K562 (cell line): ENCODE data around the gene ST14. TPM values are rescaled to one million over a fixed set of nuclear protein-coding genes. Genes with fewer than 3 reads are reported as not detected.

Experiments
- ATAC-seq: fragments of 200-7000 bp; cut with Tn5 transposase; 3 replicates; pipeline ENCODE4 v1.9.1; 2020; ENCODE audit warnings: moderate library complexity
- BruUV-seq: library from RNA; stranded (reverse); fragments of 400-500 nt; replicated peaks from 2 replicates; lab custom pipeline; 2021; lab: Mats Ljungman, UMichigan
- CTCF ChIA-PET: fragments of 300-600 bp; formaldehyde crosslinking; extraction: SDS; loops from one replicate; lab custom pipeline; 2021; ENCODE audit warnings: low intra/inter-chr PET ratio; lab: Yijun Ruan, JAX
- POLR2A ChIA-PET: fragments of 300-600, 350-650 bp; sonication (Branson Sonifier 250); formaldehyde crosslinking; extraction: SDS; loops from one replicate; lab custom pipeline; 2021; ENCODE audit warnings: antibody characterized with exemption, inconsistent platforms; lab: Yijun Ruan, JAX
- DNase-seq, 4 experiments: peaks; one replicate each; pipeline versions ENCODE4 v3.0.0 to v3.0.0-alpha.2; 2011 to 2018; ENCODE audit warnings: low spot score in 3 of 4, mixed read lengths in 3 of 4; ENCODE audit errors: extremely low read depth in 1 of 4
- FAIRE-seq: peaks from 2 replicates; lab custom pipeline; 2011; peaks lifted over from hg19 to GRCh38; lab: Jason Lieb, UNC
- H2AFZ ChIP-seq: 2 replicates; pipeline ENCODE4 v1.6.0; 2011; ENCODE audit warnings: low read depth, low read length, control low read depth, inconsistent platforms
- H3K27ac ChIP-seq: fragments of 200-600 bp; 3 replicates; pipeline ENCODE4 v1.8.0; 2011; ENCODE audit warnings: low read depth, mild to moderate bottlenecking, control low read depth, inconsistent platforms, low read length, moderate library complexity, mixed read lengths; ENCODE audit errors: extremely low read depth
- H3K27me3 ChIP-seq, 2 experiments: fragments of 300-600 bp in 1 of 2; 2 replicates in 1 of 2; 3 replicates in 1 of 2; pipeline versions ENCODE4 v1.6.0 to v1.8.0; 2011; ENCODE audit warnings: inconsistent platforms in 2 of 2, low read length in 2 of 2, mild to moderate bottlenecking in 1 of 2, mixed read lengths in 1 of 2, moderate library complexity in 1 of 2; ENCODE audit not compliant: control insufficient read depth in 2 of 2, insufficient read depth in 2 of 2
- H3K36me3 ChIP-seq: fragments of 300-600 bp; 3 replicates; pipeline ENCODE4 v1.8.0; 2011; ENCODE audit warnings: mild to moderate bottlenecking, low read length, inconsistent platforms; ENCODE audit not compliant: control insufficient read depth, insufficient read depth
- H3K4me1 ChIP-seq, 2 experiments: fragments of 200-600 bp in 1 of 2; replicated peaks in 1 of 2; 2 replicates in 1 of 2; 3 replicates in 1 of 2; pipeline versions ENCODE4 v1.5.1 to v1.8.0; 2011; ENCODE audit warnings: inconsistent platforms in 2 of 2, low read length in 2 of 2, mild to moderate bottlenecking in 1 of 2, mixed read lengths in 1 of 2, moderate library complexity in 1 of 2; ENCODE audit not compliant: control insufficient read depth in 2 of 2, insufficient read depth in 2 of 2
- H3K4me2 ChIP-seq: 2 replicates; pipeline ENCODE4 v1.6.1; 2011; ENCODE audit warnings: low read length, control low read depth, inconsistent platforms, mixed read lengths; ENCODE audit not compliant: insufficient read depth
- H3K4me3 ChIP-seq: fragments of 200-600 bp; sonication (generic), shearing (Covaris generic); 2 replicates; pipeline ENCODE4 v1.5.1; 2016; ENCODE audit warnings: control low read depth, inconsistent platforms
- H3K79me2 ChIP-seq: fragments of 200-600 bp; 3 replicates; pipeline ENCODE4 v1.8.0; 2011; ENCODE audit warnings: low read length, inconsistent platforms; ENCODE audit not compliant: control insufficient read depth, insufficient read depth
- H3K9ac ChIP-seq, 2 experiments: 2 replicates each; pipeline versions ENCODE4 v1.6.0 to v1.6.1; 2011; ENCODE audit warnings: low read depth in 2 of 2, low read length in 2 of 2, control low read depth in 1 of 2, inconsistent platforms in 1 of 2, mild to moderate bottlenecking in 1 of 2, mixed read lengths in 1 of 2; ENCODE audit not compliant: insufficient read depth in 1 of 2
- H3K9me1 ChIP-seq: one replicate; pipeline ENCODE4 v1.6.0; 2011; ENCODE audit warnings: inconsistent platforms, mild to moderate bottlenecking, low read length, moderate library complexity; ENCODE audit not compliant: control insufficient read depth, insufficient read depth
- H3K9me3 ChIP-seq: replicated peaks from 2 replicates; pipeline ENCODE4 v1.5.1; 2011; ENCODE audit warnings: low read depth, low read length, inconsistent platforms; ENCODE audit not compliant: control insufficient read depth, insufficient read depth
- H4K20me1 ChIP-seq: replicated peaks from 2 replicates; pipeline ENCODE4 v1.6.1; 2011; ENCODE audit warnings: low read length, inconsistent platforms, mixed read lengths; ENCODE audit not compliant: control insufficient read depth, insufficient read depth
- ASH1L ChIP-seq: fragments of 450-650 bp; IDR thresholded peaks from 2 replicates; pipeline ENCODE4 v1.6.1; 2018; ENCODE audit warnings: borderline replicate concordance, mild to moderate bottlenecking, low read depth; ENCODE audit not compliant: partially characterized antibody
- TCF7L2 ChIP-seq: fragments of 150-350 bp; IDR thresholded peaks from 2 replicates; pipeline ENCODE4 v1.6.1; 2016; ENCODE audit warnings: low read depth, mild to moderate bottlenecking, low read length, moderate library complexity
- ZNF253 ChIP-seq: fragments of 250-450 bp; sonication (Bioruptor Pico); conservative IDR thresholded peaks from 2 replicates; pipeline ENCODE4 v1.6.1; 2021; ENCODE audit warnings: mild to moderate bottlenecking
- ZNF436 ChIP-seq: fragments of 250-450, 450-650 bp; sonication (Bioruptor Pico); formaldehyde crosslinking; IDR thresholded peaks from 2 replicates; pipeline ENCODE4 v1.7.0; 2020; ENCODE audit warnings: mild to moderate bottlenecking
- ZNF644 ChIP-seq: fragments of 200-800 bp; sonication (Bioruptor generic); IDR thresholded peaks from 2 replicates; pipeline ENCODE4 v1.6.1; 2016; ENCODE audit warnings: low read depth, missing genetic modification characterization, missing compliant biosample characterization
- WGBS: fragments of 100-300 bp; shearing (Covaris generic); methylation state at CpG from one replicate; pipeline ENCODE4 v1.1.6; 2016; ENCODE audit warnings: low coverage, mixed read lengths; ENCODE audit not compliant: insufficient coverage; ENCODE audit errors: missing lambda C conversion rate; 5-methylcytosine and 5-hydroxymethylcytosine counted together
- in situ Hi-C: fragments of 300-500 bp; cut with MboI; formaldehyde crosslinking; loops from 4 replicates; pipeline ENCODE4 v1.15.0; 2018; ENCODE audit warnings: inconsistent platforms, mixed read lengths
- intact Hi-C: fragments of 100-400 bp; cut with micrococcal nuclease; formaldehyde crosslinking; loops from 2 replicates; pipeline ENCODE4 v1.14.2; 2022
- polyA plus RNA-seq, 8 experiments: library from polyadenylated mRNA; depleted of rRNA in 4 of 8; stranded (reverse) in 5 of 8; unstranded in 3 of 8; fragments of >200 nt; fragmentation: Nextera tagmentation in 2 of 8; fragmentation: Illumina TruSeq in 1 of 8; extraction: Ambion mirVana in 2 of 8; extraction: Trizol in 1 of 8; gene quantifications; 2 replicates each; pipeline versions ENCODE4 v1.2.1 to v1.2.3, GENCODE V29; 2011 to 2014; ENCODE audit warnings: inconsistent platforms in 1 of 8, missing spikeins in 1 of 8
- total RNA-seq, 7 experiments: library from RNA; depleted of rRNA in 6 of 7; stranded (reverse); fragments of >200 nt in 6 of 7; fragmentation: Illumina TruSeq in 2 of 7; extraction: Trizol in 2 of 7; gene quantifications; 2 replicates each; pipeline versions ENCODE4 v1.2.1 to v1.2.3, GENCODE V29; 2011 to 2021; ENCODE audit warnings: low replicate concordance in 1 of 7
- TF ChIP-seq, protein P1 (sequence below): fragments of 450-650 bp; formaldehyde crosslinking; IDR thresholded peaks from 2 replicates; pipeline ENCODE4 v1.4.0; 2020; ENCODE audit warnings: mild to moderate bottlenecking, moderate library complexity

Gene ST14
- total and polyA plus RNA-seq, 9 of the 15 experiments (the other 6 are each of a cell fraction or from before 2014, with no cell fraction given) = 0.08 to 0.20 TPM; not detected in 7

DNA sequence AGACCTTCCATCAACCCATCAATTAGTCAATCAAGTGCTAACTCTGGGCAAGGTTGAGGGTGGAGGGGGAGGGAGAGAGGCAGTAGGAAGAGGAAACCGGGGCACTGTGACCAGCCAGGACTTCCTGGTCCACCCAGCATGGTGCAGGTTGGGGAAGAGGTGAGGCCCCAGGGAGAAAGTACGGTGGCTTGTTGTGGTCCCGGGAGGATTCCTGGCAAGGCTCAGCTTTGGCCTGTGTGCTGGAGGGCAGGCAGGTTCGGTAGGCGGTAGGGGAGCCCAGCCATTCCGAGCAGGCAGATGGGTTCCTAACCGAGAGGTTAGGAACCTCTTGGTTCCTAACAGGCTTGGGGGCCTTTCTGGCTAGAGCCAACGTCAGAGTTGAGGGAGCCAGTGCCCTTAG is 10.8 kb downstream of the ST14 start:
- intact Hi-C loops (no loop called here), in situ Hi-C loops (no loop called here)
- WGBS = 2% methylated on average over 7 of the region's 8 CpGs
- H3K79me2 ChIP-seq = no peaks in the 10 kb centered on the region
- no peaks in the 10 kb centered on the region for H3K4me1 ChIP-seq
- POLR2A ChIA-PET = interaction anchor here (1.1 kb wide), 1 partner anchor 9 kb away, joined by 5 read pairs; no protein-coding TSS in a partner anchor
- BruUV-seq = no TSS peak
- no peak overlapping the region for H3K4me2 ChIP-seq
- H2AFZ ChIP-seq = no peak overlapping the region
- DNase-seq (no peak), ATAC-seq (no peak; the same call in 2 of the 3 replicates), FAIRE-seq (no peak)
- H3K27ac ChIP-seq = no peak overlapping the region
- TF ChIP-seq TCF7L2 (no peak), ZNF644 (no peak), ZNF253 (no peak), ASH1L (no peak), ZNF436 (CRISPR knock-in tag) (no peak)
- TF ChIP-seq, protein P1, sequence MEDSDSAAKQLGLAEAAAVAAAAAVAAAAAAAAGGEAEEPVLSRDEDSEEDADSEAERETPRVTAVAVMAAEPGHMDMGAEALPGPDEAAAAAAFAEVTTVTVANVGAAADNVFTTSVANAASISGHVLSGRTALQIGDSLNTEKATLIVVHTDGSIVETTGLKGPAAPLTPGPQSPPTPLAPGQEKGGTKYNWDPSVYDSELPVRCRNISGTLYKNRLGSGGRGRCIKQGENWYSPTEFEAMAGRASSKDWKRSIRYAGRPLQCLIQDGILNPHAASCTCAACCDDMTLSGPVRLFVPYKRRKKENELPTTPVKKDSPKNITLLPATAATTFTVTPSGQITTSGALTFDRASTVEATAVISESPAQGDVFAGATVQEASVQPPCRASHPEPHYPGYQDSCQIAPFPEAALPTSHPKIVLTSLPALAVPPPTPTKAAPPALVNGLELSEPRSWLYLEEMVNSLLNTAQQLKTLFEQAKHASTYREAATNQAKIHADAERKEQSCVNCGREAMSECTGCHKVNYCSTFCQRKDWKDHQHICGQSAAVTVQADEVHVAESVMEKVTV (CRISPR knock-in tag) = no peak
- CTCF ChIA-PET = no interaction called here
- H3K9ac ChIP-seq = peak overlapping the region in 1 of 2 experiments; percentile 28; a peak in 1 of 4 replicates
- no peaks in the 10 kb centered on the region for H3K9me3 ChIP-seq
- H4K20me1 ChIP-seq = peaks cover 5% of the 10 kb centered on the region; the same call in 1 of the 2 replicates
- H3K27me3 ChIP-seq = peaks cover 52 to 66% of the 10 kb centered on the region in 2 experiments
- H3K36me3 ChIP-seq = no peaks in the 10 kb centered on the region
- H3K4me3 ChIP-seq = no peak overlapping the region
- no peaks in the 10 kb centered on the region for H3K9me1 ChIP-seq
